Neuron (in vitro differentiated cells): ENCODE measurements around the gene SRSF4.

Source experiments
- H2AFZ ChIP-seq: one replicate; pipeline ENCODE4 v1.6.1; 2013; ENCODE audit warnings: low read depth, mild to moderate bottlenecking, inconsistent platforms, low read length, moderate library complexity
- H3K27me3 ChIP-seq: one replicate; pipeline ENCODE4 v1.6.1; 2013; ENCODE audit warnings: low read length; ENCODE audit not compliant: insufficient read depth
- H3K36me3 ChIP-seq: one replicate; pipeline ENCODE4 v1.6.1; 2013; ENCODE audit warnings: low read length; ENCODE audit not compliant: insufficient read depth
- H3K4me1 ChIP-seq: one replicate; pipeline ENCODE4 v1.6.1; 2013; ENCODE audit warnings: low read length; ENCODE audit not compliant: insufficient read depth
- H3K4me3 ChIP-seq: 2 replicates; pipeline ENCODE4 v1.5.1; 2013; ENCODE audit warnings: mild to moderate bottlenecking, low read length, moderate library complexity
- H3K9me3 ChIP-seq: one replicate; pipeline ENCODE4 v1.6.1; 2013; ENCODE audit warnings: low read length

Gene SRSF4

DNA sequence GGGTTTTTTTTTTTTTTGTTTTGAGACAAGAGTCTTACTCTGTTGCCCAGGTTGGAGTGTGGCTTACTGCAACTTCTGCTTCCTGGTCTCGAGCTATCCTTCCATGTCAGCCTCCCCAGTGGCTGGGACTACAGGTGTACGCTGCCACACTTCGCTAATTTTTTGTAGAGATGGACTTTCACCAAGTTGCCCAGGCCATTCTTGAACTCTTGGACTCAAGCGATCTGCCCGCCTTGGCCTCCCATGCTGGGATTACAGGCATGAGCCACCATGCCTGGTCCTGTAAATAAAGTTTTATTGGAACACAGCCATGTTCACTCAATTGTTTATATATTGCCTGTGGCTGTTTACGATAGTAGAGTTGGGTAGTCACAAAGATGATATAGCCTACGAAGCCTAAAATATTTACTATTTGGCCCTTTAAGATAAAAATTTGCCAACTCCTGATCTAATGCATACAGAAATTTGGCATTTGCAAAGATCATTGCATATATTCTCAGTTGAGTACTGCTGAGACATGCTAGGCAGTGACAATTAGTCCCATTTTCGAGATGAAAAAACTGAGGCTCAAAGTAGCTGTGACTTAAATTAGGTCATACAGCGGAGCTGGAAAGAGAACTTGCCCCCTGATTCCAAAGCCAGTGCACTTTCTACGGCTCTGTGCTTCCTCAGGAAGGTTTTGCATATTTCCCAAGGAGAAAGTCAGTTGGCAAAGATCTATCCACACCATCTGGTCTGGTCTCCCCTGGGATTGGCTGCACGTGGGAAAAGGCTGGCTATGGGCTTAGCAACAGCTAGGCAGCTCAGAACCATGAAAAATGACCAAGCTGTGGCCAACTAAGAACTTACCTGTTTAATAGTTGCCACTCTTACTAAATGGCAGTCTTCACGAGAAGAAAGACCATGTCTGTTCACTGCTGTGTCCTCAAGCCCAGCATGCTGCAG is 29.7 kb upstream of the SRSF4 start:
- Histone ChIP-seq H3K9me3 (no peaks in the 10 kb centered on the region), H3K27me3 (no peaks in the 10 kb centered on the region), H3K4me1 (no peaks in the 10 kb centered on the region), H3K36me3 (peaks cover 56% of the 10 kb centered on the region), H3K4me3 (no peak overlapping the region), H2AFZ (no peak overlapping the region)

DNA sequence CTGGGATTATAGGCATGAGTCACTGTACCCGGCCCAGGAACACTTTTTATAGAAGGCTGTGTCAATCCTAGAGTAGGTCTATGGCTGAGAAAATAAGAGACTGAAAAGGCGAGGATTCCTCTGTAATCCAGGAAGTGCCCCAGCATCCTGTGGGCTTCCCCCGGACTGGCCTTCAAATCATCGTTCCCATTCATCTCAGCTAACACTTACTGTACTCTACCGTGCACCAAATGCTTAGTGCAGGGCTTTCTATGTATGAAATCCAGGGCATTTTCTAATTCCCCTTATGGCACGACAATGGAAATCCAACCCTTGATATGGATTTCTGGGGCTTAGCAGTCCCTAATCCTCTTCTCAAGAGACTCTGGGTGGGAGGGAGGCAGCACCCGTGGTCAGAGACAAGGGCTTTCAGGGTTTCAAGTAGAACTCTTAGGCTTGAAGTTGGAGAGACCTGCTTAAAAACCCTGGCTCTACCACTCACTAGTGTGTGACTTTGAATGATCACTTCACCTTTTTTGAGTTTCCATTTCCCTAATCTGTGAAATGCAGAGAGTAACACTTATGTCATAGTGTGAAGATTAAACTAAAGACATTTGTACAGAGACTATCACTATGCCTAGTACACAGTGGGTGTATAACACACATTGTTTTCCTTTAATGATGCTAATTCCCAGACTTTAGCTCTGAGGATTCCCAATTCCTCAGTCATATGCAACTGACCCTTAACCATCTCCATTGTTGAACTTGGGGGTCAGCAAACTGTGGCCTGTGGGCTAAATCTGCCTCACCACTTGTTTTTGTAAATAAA is 28.8 kb upstream of the SRSF4 start:
- Histone ChIP-seq H2AFZ (no peak overlapping the region), H3K27me3 (no peaks in the 10 kb centered on the region), H3K4me3 (no peak overlapping the region), H3K4me1 (no peaks in the 10 kb centered on the region), H3K36me3 (peaks cover 62% of the 10 kb centered on the region), H3K9me3 (no peaks in the 10 kb centered on the region)

DNA sequence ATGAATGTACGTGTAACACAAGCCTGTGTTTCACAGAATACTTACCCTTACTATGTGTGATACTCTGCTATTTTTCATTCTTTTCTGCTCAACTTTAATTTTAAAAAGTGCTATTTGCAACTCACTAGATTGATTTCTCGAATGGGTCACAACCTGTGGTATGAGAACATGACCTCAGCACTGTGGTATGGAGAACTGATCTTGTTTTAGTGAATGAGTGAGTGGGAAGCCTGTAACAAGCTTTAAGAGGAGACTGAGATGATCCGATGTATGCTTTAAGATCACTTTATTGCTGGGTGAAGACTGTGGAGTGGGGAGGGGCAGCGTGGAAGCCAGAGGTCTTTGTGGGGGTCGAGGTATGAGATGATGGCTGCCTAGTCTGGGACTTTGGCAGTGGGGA is 27.5 kb upstream of the SRSF4 start:
- H3K4me3 ChIP-seq, result no peak overlapping the region
- H3K36me3 ChIP-seq, result peaks cover 55% of the 10 kb centered on the region
- H2AFZ ChIP-seq, result no peak overlapping the region
- no peaks in the 10 kb centered on the region for H3K27me3 ChIP-seq
- H3K4me1 ChIP-seq, result no peaks in the 10 kb centered on the region
- H3K9me3 ChIP-seq, result no peaks in the 10 kb centered on the region

DNA sequence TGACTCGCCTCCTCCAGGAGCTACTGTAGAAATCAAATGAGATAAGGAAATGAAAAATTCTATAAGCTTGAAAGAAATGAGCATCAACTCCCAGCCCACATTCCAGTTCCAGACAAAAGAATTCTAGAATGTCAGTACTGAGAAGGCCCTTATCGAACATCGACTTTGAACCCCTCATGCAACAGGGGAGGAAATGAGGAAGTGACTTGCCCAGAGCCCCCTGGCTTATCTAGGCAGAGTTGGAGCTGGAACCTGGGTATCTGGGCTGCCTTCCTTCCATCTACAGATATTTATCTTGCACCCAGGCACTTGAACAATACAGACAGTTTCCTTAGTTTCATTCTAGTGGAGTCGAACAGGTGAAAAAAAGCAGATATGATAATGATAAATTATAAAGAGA is 26.7 kb upstream of the SRSF4 start:
- Histone ChIP-seq H3K4me1 (no peaks in the 10 kb centered on the region), H3K27me3 (no peaks in the 10 kb centered on the region), H2AFZ (no peak overlapping the region), H3K9me3 (no peaks in the 10 kb centered on the region), H3K36me3 (peaks cover 51% of the 10 kb centered on the region), H3K4me3 (no peak overlapping the region)

DNA sequence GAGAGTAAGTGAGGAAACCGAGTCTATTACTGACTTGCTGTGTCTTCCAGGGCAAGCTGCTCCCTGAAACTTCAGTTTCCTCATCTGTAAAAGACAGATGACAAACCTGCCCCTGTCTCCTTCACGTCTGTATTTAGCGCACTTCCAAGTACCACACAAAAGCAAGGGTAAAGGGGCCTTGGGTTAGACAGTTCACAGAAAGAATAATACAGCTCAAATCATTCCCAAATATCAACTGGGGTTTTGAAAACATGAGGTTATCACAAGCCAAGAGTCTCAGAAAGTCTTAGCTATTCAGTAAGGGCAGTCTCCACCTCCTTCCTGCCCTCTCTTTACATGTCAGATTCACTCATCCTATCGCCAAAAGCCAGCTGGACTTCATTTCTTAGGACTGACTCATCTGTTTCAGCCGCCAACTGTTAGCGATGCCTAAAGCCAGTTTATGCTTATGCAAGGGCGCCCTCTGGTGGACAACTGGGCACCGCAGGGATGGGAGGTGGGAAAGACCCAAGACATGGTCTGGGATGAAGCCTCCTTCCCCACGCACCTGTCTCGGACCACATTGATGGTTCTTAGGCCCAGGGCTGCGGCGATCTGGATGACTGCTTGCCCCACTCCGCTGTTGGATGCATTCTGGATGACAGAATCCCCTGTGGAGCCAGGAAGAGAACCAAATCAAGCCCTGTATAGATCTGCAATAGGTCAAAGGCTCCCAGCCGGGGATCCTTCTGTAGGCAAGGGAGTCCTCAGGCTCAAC is 21.1 kb upstream of the SRSF4 start:
- Histone ChIP-seq H3K27me3 (no peaks in the 10 kb centered on the region), H3K4me1 (peaks cover 4% of the 10 kb centered on the region), H3K4me3 (no peak overlapping the region), H2AFZ (no peak overlapping the region), H3K9me3 (no peaks in the 10 kb centered on the region), H3K36me3 (peaks cover 40% of the 10 kb centered on the region)

DNA sequence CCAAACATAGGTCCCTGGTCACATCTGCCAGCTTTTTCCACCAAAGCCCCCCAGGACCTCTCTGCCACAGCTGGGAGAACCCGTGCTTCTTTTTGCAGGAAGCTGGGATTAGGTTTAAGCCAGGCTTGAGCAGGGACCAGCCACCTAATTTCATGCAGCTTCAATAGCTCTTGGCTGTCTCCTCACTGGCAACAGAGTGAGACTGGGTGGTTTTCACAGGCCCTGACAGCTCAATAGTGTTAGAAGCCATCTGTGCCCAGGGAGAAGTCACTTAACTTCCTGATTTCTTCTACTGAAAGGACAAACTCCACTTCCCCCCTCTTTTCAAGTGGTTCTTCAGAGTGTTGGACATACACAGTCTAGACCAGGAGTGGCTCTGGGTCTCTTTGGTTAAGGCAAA is 20.4 kb upstream of the SRSF4 start:
- H3K27me3 ChIP-seq, result no peaks in the 10 kb centered on the region
- H3K4me3 ChIP-seq, result no peak overlapping the region
- peaks cover 44% of the 10 kb centered on the region for H3K36me3 ChIP-seq
- H2AFZ ChIP-seq, result no peak overlapping the region
- H3K4me1 ChIP-seq, result peaks cover 4% of the 10 kb centered on the region
- H3K9me3 ChIP-seq, result no peaks in the 10 kb centered on the region

DNA sequence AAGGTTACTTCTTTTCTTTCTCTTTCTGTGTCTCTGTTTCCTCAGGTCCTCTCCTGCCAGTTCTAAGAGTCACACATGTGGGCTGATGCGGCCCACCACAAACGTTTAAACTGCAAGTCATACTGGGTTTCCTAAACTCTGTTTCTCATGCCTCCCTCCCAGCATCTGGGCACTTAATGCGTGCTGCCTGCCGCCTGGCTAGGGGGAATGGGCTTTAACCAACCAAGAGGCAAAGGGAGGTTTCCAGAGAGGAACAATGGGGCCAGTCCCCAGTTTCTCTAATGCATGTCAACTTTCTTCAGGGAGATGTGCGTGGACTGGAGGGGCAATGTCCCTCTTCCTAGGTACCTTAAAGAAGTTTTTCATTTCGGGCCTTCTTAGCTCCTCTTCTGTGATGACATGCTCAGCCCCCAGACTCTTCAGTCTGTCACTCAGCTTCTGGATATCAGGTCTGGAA is 19.9 kb upstream of the SRSF4 start:
- H3K4me3 ChIP-seq, result no peak overlapping the region
- no peaks in the 10 kb centered on the region for H3K27me3 ChIP-seq
- peaks cover 46% of the 10 kb centered on the region for H3K36me3 ChIP-seq
- peaks cover 4% of the 10 kb centered on the region for H3K4me1 ChIP-seq
- H2AFZ ChIP-seq, result no peak overlapping the region
- no peaks in the 10 kb centered on the region for H3K9me3 ChIP-seq

DNA sequence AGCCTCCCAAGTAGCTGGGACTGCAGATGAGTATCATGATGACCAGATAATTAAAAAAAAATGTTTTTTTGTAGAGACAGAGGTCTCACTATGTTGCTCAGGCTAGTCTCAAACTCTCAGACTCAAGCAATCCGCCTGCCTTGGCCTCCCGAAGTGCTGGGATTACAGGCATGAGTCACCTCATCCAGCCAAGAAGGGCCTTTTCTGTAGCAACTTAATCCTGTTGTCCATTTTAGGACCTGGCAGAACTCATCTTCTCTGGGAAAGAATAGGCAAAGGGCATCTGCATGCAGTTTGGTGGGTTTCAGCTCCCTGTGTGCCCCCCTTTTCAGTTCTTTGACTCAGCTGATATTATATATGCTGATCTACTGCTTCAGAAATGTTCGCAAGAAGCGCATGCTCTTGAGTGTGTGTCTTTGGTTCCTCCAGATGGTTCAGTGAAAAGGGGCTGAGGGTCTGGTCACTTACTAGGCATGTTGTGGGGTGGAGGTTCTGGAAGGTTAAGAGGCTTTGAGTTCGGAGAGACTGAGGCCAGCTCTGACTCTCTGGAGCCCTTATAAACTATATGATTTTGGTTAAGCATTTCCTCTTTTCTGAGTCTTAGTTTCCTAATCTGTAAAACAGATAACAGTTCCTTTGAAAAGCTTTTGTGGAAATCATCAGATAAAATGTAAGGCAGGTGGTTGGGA is 19.4 kb upstream of the SRSF4 start:
- H3K36me3 ChIP-seq, result peaks cover 40% of the 10 kb centered on the region
- H3K4me1 ChIP-seq, result peaks cover 4% of the 10 kb centered on the region
- no peaks in the 10 kb centered on the region for H3K27me3 ChIP-seq

DNA sequence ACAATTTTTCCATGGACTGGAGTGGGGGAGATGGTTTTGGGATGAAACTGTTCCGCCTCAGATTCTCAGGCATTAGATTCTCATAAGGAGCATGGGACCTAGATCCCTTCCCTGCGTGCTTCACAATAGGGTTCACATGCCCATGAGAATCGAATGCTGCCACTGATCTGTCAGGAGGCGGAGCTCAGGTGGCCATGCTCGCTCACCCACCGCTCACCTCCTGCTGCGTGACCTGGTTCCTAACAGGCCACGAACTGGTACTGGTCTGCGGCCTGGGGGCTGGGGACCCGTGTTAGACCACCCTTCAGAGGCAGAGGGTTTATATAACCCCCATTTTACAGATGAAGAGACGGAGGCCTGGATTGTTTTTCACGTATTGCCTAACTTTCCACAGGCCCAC is 16.3 kb upstream of the SRSF4 start:
- Histone ChIP-seq H3K27me3 (no peaks in the 10 kb centered on the region), H3K9me3 (no peaks in the 10 kb centered on the region), H2AFZ (no peak overlapping the region), H3K4me1 (peaks cover 4% of the 10 kb centered on the region), H3K36me3 (peaks cover 40% of the 10 kb centered on the region), H3K4me3 (no peak overlapping the region)

More for the DNA sequence above, 19.4 kb upstream of the SRSF4 start:
- Histone ChIP-seq H3K9me3 (no peaks in the 10 kb centered on the region), H2AFZ (no peak overlapping the region), H3K4me3 (no peak overlapping the region)

DNA sequence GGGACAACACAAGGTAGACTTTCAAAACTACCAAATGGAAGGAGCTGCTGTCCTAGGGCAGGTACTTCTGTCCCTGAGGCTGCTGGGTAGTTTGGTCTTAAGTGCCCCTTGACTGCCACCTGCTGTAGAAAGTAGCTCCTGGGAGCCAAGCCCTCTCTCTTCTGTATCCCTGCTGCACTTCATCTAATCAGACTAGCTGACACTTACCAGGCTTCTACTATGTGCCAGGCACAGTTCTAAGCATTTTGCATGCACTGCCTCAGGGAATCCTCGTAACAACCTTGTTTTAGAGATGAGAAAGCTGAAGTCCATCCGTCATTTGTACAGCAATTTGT is 15.9 kb upstream of the SRSF4 start:
- Histone ChIP-seq H3K9me3 (no peaks in the 10 kb centered on the region), H3K4me1 (peaks cover 2% of the 10 kb centered on the region), H2AFZ (no peak overlapping the region), H3K27me3 (no peaks in the 10 kb centered on the region), H3K36me3 (peaks cover 42% of the 10 kb centered on the region), H3K4me3 (no peak overlapping the region)

DNA sequence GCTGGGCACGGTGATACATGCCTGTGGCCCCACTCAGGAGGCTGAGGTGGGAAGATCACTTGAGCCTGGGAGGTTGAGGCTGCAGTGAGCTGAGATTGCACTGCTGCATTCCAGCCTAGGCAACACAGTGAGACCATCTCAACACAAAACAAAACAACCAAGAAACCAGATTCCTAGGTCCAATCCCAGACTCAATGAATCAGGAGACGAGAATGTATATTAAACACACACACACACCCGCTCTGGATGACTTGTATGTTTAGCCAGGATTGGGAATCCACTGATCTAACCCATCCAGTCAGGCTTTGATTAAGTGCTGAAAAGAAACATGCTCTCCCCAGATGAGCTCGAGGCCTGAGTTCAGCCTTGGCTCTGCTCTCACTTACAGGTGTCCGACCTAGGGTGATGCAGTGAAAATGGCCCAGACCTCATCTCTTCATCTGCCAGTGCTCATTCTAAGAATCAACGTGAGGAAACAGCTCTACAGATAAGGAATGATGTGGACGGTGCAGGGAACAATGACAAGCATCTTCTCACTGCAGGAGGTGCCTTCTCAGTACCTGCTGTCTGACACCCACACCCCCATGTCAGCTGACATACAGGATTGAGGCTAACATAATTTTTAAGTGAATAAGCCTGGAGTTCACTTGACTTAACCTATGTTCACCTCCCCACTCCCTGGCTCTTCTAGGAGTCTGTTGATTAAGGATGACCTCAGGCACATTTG is 15.3 kb upstream of the SRSF4 start:
- H2AFZ ChIP-seq, result no peak overlapping the region
- H3K27me3 ChIP-seq, result no peaks in the 10 kb centered on the region
- H3K9me3 ChIP-seq, result no peaks in the 10 kb centered on the region
- no peaks in the 10 kb centered on the region for H3K4me1 ChIP-seq
- H3K4me3 ChIP-seq, result no peak overlapping the region
- H3K36me3 ChIP-seq, result peaks cover 42% of the 10 kb centered on the region

DNA sequence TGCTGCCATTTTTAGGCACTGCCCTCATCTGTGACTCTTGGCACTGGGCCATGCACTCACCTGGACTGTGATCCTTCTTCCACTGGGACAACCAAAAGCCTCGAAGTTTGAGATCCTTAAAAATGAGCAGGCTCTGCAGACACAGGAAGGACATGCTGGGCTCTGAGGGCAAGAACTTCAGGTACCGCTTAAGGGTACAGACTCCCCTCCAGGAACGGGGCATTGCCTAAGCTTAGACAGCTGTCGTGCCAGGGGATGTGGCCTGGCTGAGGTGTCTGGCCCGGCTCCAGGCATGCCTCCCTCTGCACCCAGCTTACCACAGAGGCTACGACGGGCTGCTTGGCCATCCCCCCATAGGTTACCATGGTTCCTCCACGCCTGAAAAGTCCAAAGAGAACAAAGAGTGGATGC is 14.2 kb upstream of the SRSF4 start:
- Histone ChIP-seq H3K27me3 (no peaks in the 10 kb centered on the region), H3K4me3 (no peak overlapping the region), H3K4me1 (no peaks in the 10 kb centered on the region), H2AFZ (no peak overlapping the region), H3K9me3 (peaks cover 2% of the 10 kb centered on the region), H3K36me3 (peaks cover 39% of the 10 kb centered on the region)
